Measurements from ENCODE around the gene DUSP9.
A peak's percentile ranks its signal among the peaks of the same experiment; 100 is the strongest.

DUSP9 gene

GRCh38 chrX:153649915-153650782 is 3.1 kb downstream of the DUSP9 start:
- DNase-seq: no peak

GRCh38 chrX:153650959-153651358 is 4.0 kb downstream of the DUSP9 start:
- DNase-seq: no peak

- no peak for DNase-seq
These were observed 4.6 kb downstream of the DUSP9 start for GRCh38 chrX:153651540-153652079.

GRCh38 chrX:153653556-153653955 is 6.6 kb downstream of the DUSP9 start:
- DNase-seq: no peak

- DNase-seq: no peak
These were observed 10.2 kb downstream of the DUSP9 start for GRCh38 chrX:153657161-153657560.

- DNase-seq: no peak
These were observed 12.3 kb downstream of the DUSP9 start for GRCh38 chrX:153659268-153659667.

GRCh38 chrX:153662266-153662665 is 15.3 kb downstream of the DUSP9 start:
- peak; percentile 34 for DNase-seq

- no peak for DNase-seq
These were observed 18.8 kb downstream of the DUSP9 start for GRCh38 chrX:153665726-153666306.

- DNase-seq: no peak
These were observed 20.4 kb downstream of the DUSP9 start for GRCh38 chrX:153667281-153667955.

- peak; percentile 77 for DNase-seq
These were observed 21.0 kb downstream of the DUSP9 start for GRCh38 chrX:153667956-153668396.

GRCh38 chrX:153668423-153669173 is 21.6 kb downstream of the DUSP9 start:
- DNase-seq: no peak

- peak; percentile 19 for DNase-seq
These were observed 22.3 kb downstream of the DUSP9 start for GRCh38 chrX:153669174-153669890.

- no peak for DNase-seq
These were observed 23.1 kb downstream of the DUSP9 start for GRCh38 chrX:153669901-153670731.

- DNase-seq: no peak
These were observed 24.0 kb downstream of the DUSP9 start for GRCh38 chrX:153670748-153671588.

- DNase-seq: no peak
These were observed 24.9 kb downstream of the DUSP9 start for GRCh38 chrX:153671589-153672530.

GRCh38 chrX:153672531-153673427 is 25.8 kb downstream of the DUSP9 start:
- DNase-seq: no peak

- DNase-seq: no peak
These were observed 26.6 kb downstream of the DUSP9 start, which contains the start of gene PNCK for GRCh38 chrX:153673428-153674218. Gene PNCK (minus strand): TSS chrX:153673813. CDS start chrX:153673076, 737 bp downstream.

Data from activated CD4-positive, alpha-beta T cell treated with anti-CD3 and anti-CD28 coated beads, Interleukin-2, amount 50 U/mL, for 16 hours (primary cell).